GM12874 (cell line): ENCODE measurements around the gene ZC3H12A.

Source experiments
- CTCF ChIP-seq: IDR thresholded peaks from 2 replicates; pipeline ENCODE4 v1.5.1; 2011; ENCODE audit warnings: low read depth, mild to moderate bottlenecking, control low read depth, low read length, moderate library complexity; ENCODE audit not compliant: insufficient read depth

Gene ZC3H12A

GRCh38 chr1:37434292-37435225 lies 39.8 kb upstream of the ZC3H12A start:
- peak; percentile 98 for TF ChIP-seq CTCF

GRCh38 chr1:37437087-37437486 lies 37.3 kb upstream of the ZC3H12A start:
- TF ChIP-seq CTCF: no peak

GRCh38 chr1:37438037-37438868 lies 36.1 kb upstream of the ZC3H12A start:
- TF ChIP-seq CTCF: no peak

- no peak for TF ChIP-seq CTCF
Observed at GRCh38 chr1:37438869-37439343, 35.5 kb upstream of the ZC3H12A start.

GRCh38 chr1:37439349-37439995 lies 34.9 kb upstream of the ZC3H12A start:
- TF ChIP-seq CTCF: no peak

- no peak for TF ChIP-seq CTCF
Observed at GRCh38 chr1:37441490-37441889, 32.9 kb upstream of the ZC3H12A start.

- TF ChIP-seq CTCF: no peak
Observed at GRCh38 chr1:37442139-37442538, 32.2 kb upstream of the ZC3H12A start.
